Fibroblast of pulmonary artery (primary cell): Measurements from ENCODE around the gene ME1.
A peak's percentile ranks its signal among the peaks of the same experiment; 100 is the strongest.

Source experiments
- DNase-seq: peaks from one replicate; pipeline ENCODE4 v3.0.0-alpha.2; 2010; ENCODE audit warnings: low read depth
- H3K4me3 ChIP-seq: replicated peaks from 2 replicates; pipeline ENCODE4 v1.5.1; 2011; ENCODE audit warnings: low read depth, mild to moderate bottlenecking, control low read depth, low read length, moderate library complexity
- TF ChIP-seq, protein P1 (sequence below): IDR thresholded peaks from 2 replicates; pipeline ENCODE4 v1.5.1; 2011; ENCODE audit warnings: mild to moderate bottlenecking, control low read depth, low read length, inconsistent platforms; ENCODE audit errors: missing control alignments

The ME1 gene

DNA sequence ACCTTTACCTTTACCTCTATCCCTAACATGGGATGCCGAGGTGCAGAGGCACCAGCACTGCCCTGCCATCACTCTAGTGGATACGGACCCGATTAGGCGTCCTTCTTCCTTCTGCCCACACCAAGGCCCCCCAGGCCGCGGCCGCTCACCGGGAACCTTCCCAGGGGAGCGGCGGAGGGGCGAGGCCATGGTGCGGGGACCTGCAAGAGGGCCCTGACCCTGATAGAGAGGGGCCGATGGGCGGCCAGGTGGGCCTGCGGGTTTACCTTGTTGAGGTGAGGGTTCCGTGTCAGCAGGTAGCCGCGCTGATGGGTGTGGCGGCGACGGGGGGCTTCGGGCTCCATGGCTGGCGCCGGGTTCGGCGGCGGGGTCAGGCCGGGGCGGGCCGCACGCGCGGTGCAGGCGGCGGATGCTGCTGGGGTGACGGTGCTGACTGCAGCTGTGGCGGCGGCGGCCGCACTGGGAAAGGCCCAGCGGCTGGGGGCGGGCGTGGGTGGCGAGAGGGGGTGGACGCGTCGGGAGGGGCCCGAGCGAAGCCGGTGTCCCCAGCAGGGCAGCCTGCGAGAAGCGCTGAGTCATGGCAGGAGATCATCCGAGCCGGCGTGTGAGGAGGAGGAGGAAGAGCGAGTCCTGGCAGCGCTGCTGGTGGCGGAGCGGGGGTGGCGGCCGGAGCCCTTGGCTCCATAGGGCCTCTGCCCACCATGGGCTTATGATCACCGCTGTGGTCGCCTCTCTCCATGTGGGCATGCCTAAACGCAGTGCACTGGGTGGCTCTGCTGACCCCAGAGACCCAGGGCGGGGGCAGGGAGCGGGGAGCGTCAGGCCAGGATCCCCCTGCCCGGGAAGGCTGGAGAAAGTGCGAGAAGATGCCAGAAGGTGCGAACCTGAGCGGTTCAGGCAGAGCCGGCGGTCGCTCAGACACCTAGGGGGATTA lies at the start of gene ME1:
TSS of gene ME1 (minus strand) at position 441 of the 934 bp plus-strand sequence. CDS start at position 344, 97 bp downstream.
- TF ChIP-seq, protein P1, sequence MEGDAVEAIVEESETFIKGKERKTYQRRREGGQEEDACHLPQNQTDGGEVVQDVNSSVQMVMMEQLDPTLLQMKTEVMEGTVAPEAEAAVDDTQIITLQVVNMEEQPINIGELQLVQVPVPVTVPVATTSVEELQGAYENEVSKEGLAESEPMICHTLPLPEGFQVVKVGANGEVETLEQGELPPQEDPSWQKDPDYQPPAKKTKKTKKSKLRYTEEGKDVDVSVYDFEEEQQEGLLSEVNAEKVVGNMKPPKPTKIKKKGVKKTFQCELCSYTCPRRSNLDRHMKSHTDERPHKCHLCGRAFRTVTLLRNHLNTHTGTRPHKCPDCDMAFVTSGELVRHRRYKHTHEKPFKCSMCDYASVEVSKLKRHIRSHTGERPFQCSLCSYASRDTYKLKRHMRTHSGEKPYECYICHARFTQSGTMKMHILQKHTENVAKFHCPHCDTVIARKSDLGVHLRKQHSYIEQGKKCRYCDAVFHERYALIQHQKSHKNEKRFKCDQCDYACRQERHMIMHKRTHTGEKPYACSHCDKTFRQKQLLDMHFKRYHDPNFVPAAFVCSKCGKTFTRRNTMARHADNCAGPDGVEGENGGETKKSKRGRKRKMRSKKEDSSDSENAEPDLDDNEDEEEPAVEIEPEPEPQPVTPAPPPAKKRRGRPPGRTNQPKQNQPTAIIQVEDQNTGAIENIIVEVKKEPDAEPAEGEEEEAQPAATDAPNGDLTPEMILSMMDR: no peak
- DNase-seq: peak; percentile 81
- peak within 1 kb of the TSS; percentile 65 for H3K4me3 ChIP-seq

DNA sequence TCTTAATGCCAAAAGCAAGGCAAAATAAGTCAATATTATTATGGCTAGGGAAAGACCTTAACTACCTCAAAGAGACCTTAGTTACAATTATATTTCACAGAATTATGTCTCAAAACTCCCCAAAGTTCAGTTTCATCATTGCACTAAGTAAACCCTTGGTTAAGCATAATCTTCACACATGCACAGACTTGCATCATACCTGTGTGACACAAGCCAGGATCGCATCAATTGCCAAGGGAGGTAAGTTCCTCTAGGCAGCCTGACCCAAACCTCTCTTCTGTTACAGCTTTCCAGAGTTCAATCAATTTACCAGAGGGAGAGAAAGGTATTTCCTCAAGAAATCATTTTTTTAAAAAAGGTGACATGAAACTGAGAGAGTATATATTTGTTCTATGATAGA lies 49.6 kb upstream of the ME1 start:
- TF ChIP-seq, protein P1: no peak
- no peak overlapping the region for H3K4me3 ChIP-seq
- DNase-seq: no peak

DNA sequence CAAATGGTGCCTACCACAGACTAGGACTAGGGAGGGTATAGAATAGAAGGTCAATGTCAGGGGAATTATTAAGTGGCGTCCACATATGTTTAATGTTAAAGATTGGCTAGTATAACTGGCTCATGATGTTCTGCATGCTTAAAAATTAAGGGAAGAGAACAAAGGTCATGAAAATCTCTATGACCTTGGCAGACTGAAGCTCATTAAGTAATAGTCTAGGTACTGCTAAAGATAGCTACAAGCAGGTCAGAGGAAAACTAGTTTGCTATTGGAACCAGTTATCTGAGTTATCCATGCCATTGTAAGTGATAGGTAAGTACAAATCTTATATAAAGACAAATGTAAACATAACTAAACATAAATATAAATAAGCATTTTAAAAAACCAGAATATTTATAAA lies 48.5 kb upstream of the ME1 start:
- TF ChIP-seq, protein P1: no peak
- H3K4me3 ChIP-seq: no peak overlapping the region

DNA sequence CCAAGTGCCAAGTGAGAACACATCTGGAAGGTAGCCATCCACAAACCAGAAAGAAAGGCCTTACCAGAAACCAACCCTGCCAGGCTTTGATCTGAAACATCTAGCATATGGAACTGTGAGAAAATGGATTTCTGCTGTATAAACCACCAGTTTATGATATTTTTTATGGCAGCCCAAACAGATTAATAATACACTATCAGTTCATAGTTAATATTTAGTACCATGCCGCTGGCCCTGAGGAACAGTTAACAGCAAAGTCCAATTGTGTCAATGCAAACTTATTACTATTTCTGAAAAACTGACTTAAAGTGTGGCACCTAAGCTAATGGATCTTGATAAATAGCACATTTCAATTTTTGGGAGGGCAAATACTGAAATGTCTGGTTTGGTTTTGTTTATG lies 46.1 kb upstream of the ME1 start:
- no peak for DNase-seq
- TF ChIP-seq, protein P1: no peak
- no peak overlapping the region for H3K4me3 ChIP-seq

More for the DNA sequence above, 48.5 kb upstream of the ME1 start:
- DNase-seq: no peak

DNA sequence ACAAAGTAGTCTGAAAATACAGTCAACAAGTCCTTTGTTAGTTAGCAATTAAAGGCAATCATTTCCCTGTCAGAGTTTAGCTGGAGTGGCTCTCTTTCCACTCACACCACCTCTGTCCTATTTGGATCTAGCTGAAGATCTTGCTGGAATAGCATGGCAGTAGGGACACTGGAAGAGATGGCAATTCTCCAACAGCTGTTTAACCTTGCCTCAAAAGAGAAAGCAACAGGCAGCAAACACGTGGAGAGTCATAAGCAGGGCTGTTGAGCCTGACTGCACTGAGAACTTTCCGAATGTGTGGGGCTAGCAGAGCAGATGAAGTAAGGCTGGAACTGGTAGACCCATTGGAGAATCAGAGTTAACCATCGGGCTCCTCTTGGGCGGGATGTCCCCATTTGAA lies 43.5 kb upstream of the ME1 start:
- TF ChIP-seq, protein P1: no peak
- no peak overlapping the region for H3K4me3 ChIP-seq

DNA sequence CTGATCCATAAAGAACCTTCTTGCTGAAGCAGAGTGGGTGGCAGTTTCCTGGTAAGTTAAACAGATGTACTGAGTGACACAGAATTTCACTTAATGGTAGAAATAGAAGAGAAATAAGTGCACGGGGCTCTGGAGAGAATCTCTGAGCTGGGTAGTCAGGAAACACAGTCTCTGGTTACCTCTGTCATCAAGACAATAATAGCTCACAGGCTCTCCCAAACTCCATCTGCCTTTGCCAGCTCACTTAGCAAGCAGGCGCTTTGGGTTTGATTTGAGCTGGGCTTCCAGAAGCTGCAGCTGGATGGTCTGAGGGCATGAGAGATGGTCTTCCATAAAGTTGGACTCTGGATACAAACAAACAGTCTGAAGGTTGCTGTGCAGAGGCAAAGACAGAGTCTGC lies 41.9 kb upstream of the ME1 start:
- TF ChIP-seq, protein P1: no peak
- no peak for DNase-seq
- no peak overlapping the region for H3K4me3 ChIP-seq

More for the DNA sequence above, 43.5 kb upstream of the ME1 start:
- DNase-seq: peak; percentile 12
